GM12864 (cell line): Measurements from ENCODE around the gene PAQR8.

Source experiments
- DNase-seq: peaks from one replicate; pipeline ENCODE4 v3.0.0-alpha.2; 2011; ENCODE audit warnings: low read depth
- H3K4me3 ChIP-seq: 2 replicates; pipeline ENCODE4 v1.5.1; 2011; ENCODE audit warnings: mild to moderate bottlenecking, low read depth, low read length, control low read depth
- CTCF ChIP-seq: IDR thresholded peaks from 2 replicates; pipeline ENCODE4 v1.5.1; 2011; ENCODE audit warnings: low read depth, mild to moderate bottlenecking, moderate library complexity, low read length, control low read depth, inconsistent platforms; ENCODE audit errors: missing control alignments

The PAQR8 gene

DNA sequence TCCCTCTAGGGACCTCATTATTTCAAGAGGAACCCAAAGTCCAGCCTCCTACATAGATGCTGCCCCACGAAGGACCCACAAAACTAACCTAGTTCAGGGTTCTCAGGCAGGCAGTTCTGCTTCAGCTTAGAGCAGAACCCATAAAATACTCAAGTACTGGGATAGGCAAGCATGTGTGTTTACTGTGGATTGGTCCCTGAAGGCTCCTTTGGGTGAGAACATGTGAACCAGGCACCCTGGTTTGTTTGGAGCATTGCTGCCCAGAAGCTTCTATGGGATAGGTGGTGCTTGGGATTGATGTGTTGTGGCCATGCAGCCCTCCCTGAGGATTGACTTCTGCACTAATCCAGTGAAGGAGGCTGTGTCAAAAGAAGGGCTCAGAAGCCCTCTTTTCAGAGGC, 43.3 kb downstream of the PAQR8 start:
- DNase-seq, result no peak
- no peak overlapping the region for H3K4me3 ChIP-seq
- TF ChIP-seq CTCF, result no peak

- DNase-seq, result no peak
- H3K4me3 ChIP-seq, result no peak overlapping the region
- peak; percentile 61 for TF ChIP-seq CTCF
Measured at GRCh38 chr6:52407467-52407866, 45.5 kb downstream of the PAQR8 start.

DNA sequence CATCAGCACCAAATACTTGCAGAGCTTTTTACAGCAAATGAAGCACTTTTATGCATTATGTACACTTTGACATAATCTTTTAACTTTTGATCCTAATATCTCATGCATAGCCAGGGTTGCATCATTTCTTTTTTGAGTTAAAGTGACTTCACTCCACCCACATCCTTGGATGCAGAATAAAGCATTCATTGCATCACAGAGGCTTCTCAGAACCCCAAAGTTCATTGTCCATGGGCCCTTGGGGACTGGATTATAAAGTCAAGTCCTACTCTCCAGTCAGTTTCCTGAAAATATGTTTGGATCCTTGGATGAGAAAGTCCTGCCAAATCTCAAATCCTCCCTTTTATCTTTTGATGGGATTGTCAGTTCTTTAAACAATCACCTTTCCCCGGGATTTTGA, 47.5 kb downstream of the PAQR8 start:
- no peak overlapping the region for H3K4me3 ChIP-seq
- DNase-seq, result no peak
- no peak for TF ChIP-seq CTCF

GRCh38 chr6:52410979-52411378, 49.0 kb downstream of the PAQR8 start:
- H3K4me3 ChIP-seq, result no peak overlapping the region
- TF ChIP-seq CTCF, result no peak
- no peak for DNase-seq

- no peak for DNase-seq
- no peak for TF ChIP-seq CTCF
- no peak overlapping the region for H3K4me3 ChIP-seq
Measured at GRCh38 chr6:52411911-52412310, 50.0 kb downstream of the PAQR8 start.

DNA sequence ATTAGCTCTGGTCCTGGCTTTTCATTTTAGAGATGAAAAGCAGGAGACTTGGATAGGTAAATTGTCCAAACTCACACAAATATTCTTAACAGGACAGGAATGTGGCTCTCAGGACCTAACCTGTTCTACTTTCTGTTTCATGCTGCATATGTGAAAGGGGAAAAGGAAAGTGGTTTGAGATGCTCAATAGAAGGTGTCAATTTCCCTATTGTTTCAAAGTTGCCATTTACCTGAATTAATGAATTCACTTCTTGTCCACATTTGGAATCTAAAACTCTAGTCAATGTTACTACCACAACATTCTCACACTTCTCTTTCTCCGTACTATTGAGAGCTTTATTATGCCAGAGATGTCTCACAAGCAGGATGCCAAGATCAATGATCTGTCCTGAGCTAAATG, 53.4 kb downstream of the PAQR8 start:
- DNase-seq, result no peak
- H3K4me3 ChIP-seq, result no peak overlapping the region
- TF ChIP-seq CTCF, result no peak

DNA sequence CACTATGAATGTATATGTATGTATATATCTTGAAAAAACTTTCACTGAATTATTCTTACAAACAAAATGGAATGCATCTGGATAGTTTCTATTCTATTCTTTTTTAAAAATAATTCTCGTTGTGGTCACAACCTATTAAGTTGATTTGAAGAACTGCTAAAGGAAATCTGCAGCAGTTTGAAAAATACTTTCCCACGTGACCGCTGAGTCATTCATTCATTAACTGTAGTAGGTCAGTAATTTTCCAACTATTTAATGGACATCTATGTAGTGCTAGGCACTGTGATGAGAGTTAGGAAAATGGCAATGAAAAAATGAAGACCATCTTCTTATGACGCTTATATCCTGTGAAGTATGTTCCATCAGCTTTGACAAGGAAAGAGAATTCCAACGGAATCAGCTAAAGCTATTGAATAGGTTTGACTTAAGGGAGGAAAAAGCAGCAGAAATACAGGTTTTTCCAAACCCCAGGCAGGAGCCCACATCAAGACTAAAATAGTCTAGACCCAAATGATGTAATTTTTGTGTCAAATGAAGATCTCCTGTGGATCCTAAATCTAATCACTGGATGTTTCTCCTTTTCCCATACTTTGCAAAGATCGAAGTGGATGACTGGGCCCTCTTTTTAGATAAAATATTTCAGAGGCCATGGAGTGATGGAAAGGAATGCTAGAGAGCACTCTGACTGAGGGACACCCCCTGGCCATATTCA, 54.1 kb downstream of the PAQR8 start:
- no peak for DNase-seq
- H3K4me3 ChIP-seq, result no peak overlapping the region

More for the DNA sequence above, 54.1 kb downstream of the PAQR8 start:
- no peak for TF ChIP-seq CTCF
